Right cardiac atrium (tissue), 5 donors: Measurements from ENCODE around the gene GPR107. TPM values are rescaled to one million over a fixed set of nuclear protein-coding genes. Genes with fewer than 3 reads are reported as not detected.

ENCODE experiments used
- ATAC-seq, 2 donors: fragments of 200-7000 bp; cut with Tn5 transposase; one replicate each; pipeline versions ENCODE4 v1.8.0 to v1.9.1; 2020; ENCODE audit warnings: moderate library complexity in 2 of 2, mild to moderate bottlenecking in 1 of 2
- DNase-seq, 3 donors: peaks; one replicate each; pipeline ENCODE4 v3.0.0-alpha.2; 2020
- H3K27ac ChIP-seq: one replicate; pipeline ENCODE4 v1.5.1; 2013; ENCODE audit warnings: mild to moderate bottlenecking, low read length, control low read depth, moderate library complexity
- H3K27me3 ChIP-seq: one replicate; pipeline ENCODE4 v1.6.1; 2013; ENCODE audit not compliant: control insufficient read depth, insufficient read depth
- H3K4me1 ChIP-seq: one replicate; pipeline ENCODE4 v1.6.1; 2013; ENCODE audit warnings: low read length; ENCODE audit not compliant: control insufficient read depth, insufficient read depth
- H3K4me3 ChIP-seq: one replicate; pipeline ENCODE4 v1.5.1; 2013; ENCODE audit warnings: low read length, control low read depth
- H3K9me3 ChIP-seq: one replicate; pipeline ENCODE4 v1.6.1; 2013; ENCODE audit warnings: low read length; ENCODE audit not compliant: control insufficient read depth
- WGBS: extraction: QIAGEN DNeasy Blood & Tissue Kit; methylation state at CpG from one replicate; pipeline ENCODE4 v1.1.7; 2013; 5-methylcytosine and 5-hydroxymethylcytosine counted together
- intact Hi-C, 4 donors: fragments of 100-400 bp; cut with DNase I; formaldehyde crosslinking; loops; one replicate each; pipeline versions ENCODE4 v1.11.0 to v1.14.0; 2022 to 2023
- polyA plus RNA-seq: library from polyadenylated mRNA; stranded (reverse); fragments of 200-250 nt; gene quantifications from one replicate; pipeline ENCODE4 v1.2.3, GENCODE V29; 2013
- total RNA-seq, 4 donors: library from RNA; stranded (reverse); fragmentation: NEBNext Ultra II Directional; extraction: Animal tissue kit (Norgen Biotek cat#: 25700); gene quantifications; one replicate each; pipeline ENCODE4 v1.2.1, GENCODE V29; 2021
- donor health status: healthy with polysubstance abuse.
- donor health status: DM: no; HTN: yes; CAD: no.
- donor health status: DM: no; HTN: no; CAD: no.
- donor health status: DM: no; HTN: yes; CAD: no; lungs with severe emphysema.
- donor health status: DM: yes; HTN: yes; CAD: no.

GPR107 gene
- total and polyA plus RNA-seq, 5 donors, result 13.1 to 29.5 (median 23.9) TPM

DNA sequence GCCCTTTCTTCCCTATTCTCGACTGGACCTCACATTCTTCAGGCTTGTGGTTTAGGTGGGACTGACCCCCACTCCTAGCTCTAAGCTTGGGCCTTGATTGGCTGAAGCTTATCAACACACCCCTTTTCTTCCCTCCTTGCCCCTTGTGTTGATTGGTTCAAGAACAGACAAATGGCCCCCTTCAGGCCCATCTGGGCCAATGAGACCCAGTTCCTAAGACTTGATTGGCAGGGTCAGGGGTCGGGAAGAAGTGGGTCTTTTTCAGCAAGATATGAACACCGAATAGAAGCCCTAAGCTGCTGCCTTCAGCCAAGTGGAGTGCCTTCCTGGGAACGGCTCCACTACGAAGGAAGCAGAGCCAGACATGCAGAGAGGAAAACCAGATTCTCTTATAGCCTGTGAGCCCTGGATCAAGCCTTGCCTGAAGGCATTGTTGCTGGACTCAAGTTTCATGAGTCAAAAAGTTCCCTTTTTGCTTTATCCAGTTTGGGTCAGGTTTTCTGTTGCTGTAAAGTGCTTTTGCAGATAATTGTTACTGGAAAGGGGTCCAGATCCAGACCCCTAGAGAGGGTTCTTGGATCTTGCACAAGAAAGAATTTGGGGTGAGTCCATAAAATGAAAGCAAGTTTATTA lies 96.1 kb downstream of the GPR107 start:
- no peak for DNase-seq
- no peak overlapping the region for H3K4me3 ChIP-seq
- intact Hi-C loops, result no loop called here
- no peaks in the 10 kb centered on the region for H3K9me3 ChIP-seq
- no peak overlapping the region for H3K27ac ChIP-seq
- no peaks in the 10 kb centered on the region for H3K27me3 ChIP-seq
- 86% methylated on average over 5 of the region's 5 CpGs for WGBS
- H3K4me1 ChIP-seq, result no peaks in the 10 kb centered on the region
- ATAC-seq, result no peak

DNA sequence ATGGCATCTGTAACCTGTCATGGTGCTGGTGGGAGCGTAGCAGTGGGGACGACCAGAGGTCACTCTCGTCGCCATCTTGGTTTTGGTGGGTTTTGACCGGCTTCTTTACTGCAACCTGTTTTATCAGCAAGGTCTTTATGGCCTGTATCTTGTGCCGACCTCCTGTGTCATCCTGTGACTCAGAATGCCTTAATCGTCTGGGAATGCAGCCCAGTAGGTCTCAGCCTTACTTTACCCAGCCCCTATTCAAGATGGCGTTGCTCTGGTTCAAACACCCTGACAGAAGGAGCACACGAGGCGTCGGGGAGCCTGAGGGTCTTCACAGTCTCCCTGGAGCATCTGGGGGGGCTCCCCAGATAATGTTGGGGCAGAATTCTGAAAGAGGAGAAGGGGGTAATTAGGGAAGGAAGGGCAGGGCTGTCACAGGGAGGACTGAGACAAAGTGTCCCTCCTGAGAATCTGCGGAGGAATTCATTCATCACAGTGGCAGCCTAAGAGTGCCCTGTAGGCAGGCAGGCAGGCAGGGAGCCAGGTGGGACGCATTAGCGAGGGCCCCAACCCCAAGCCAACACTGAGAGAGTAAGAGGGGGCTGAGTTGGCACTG lies 97.2 kb downstream of the GPR107 start:
- Histone ChIP-seq H3K4me3 (no peak overlapping the region), H3K4me1 (no peaks in the 10 kb centered on the region), H3K9me3 (no peaks in the 10 kb centered on the region), H3K27ac (no peak overlapping the region), H3K27me3 (no peaks in the 10 kb centered on the region)
- intact Hi-C loops, result no loop called here
- no peak for ATAC-seq
- 80% methylated on average over 14 of the region's 14 CpGs for WGBS
- no peak for DNase-seq

DNA sequence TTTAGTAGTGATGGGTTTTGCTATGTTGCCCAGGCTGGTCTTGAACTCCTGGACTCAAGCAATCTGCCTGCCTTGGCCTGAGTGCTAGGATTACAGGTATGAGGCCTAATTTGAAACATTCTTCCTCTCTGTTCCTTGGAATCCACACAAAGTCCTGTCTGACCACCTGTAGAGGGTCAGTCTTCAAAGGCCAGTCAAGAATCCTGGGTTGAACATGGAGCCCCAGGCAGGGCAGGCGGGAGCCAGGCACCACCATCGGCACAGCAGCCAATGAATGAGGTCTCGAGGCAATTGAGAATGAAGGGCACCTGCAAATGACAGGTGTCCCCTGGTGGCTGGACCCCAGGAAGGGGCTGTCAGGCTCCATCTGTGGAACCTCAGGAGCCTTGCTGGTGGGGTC lies 101.1 kb downstream of the GPR107 start:
- DNase-seq (no peak), ATAC-seq (no peak)
- H3K4me1 ChIP-seq, result no peaks in the 10 kb centered on the region
- intact Hi-C loops, result no loop called here
- no peaks in the 10 kb centered on the region for H3K9me3 ChIP-seq
- H3K4me3 ChIP-seq, result no peak overlapping the region
- no peaks in the 10 kb centered on the region for H3K27me3 ChIP-seq
- WGBS, result 89% methylated on average over 3 of the region's 3 CpGs
- no peak overlapping the region for H3K27ac ChIP-seq

DNA sequence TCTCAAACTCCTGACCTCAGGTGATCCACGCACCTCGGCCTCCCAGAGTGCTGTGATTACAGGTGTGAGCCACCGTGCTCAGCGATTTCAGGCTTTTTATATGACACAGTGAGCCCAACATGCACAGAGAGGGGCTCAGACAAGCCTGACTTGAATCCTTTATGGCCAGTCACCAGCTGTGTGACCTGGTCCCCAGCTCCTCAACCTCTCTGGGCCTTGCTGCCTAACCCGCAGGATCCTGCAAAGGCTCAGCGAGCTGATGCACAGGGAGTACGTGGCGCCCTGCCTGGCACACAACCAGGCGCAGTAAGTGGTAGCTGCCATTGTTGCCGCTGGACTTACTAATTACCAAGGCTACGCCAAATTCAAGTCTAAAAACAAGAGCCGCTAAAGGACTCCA lies 101.9 kb downstream of the GPR107 start:
- intact Hi-C loops, result no loop called here
- WGBS, result 86% methylated on average over 12 of the region's 12 CpGs

DNA sequence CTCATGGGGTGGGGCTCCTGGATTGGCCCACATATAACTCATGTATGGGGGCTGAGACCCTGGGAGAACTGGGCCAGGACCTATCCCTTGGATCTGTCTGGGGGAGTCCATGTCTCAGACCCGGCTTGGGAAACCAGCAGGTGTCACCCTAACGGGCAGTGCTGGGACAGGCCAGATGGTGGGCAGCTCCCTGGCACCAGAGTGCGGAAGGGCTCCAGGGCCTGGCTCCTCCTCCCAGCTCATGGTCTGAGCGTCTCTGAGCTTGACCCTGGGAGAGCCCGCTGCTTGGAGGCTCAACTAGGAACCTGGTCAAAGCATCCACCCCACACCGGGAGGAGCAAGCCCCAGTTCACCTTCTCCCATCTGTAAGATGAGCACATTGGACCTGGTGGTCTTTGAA lies 103.0 kb downstream of the GPR107 start:
- DNase-seq (peak in 2 of 3 donors; percentile 40 to 59), ATAC-seq (peak; percentile 65 to 75)
- intact Hi-C loops, result no loop called here
- Histone ChIP-seq H3K27me3 (no peaks in the 10 kb centered on the region), H3K4me3 (no peak overlapping the region), H3K9me3 (no peaks in the 10 kb centered on the region), H3K4me1 (no peaks in the 10 kb centered on the region), H3K27ac (no peak overlapping the region)
- WGBS, result 45% methylated on average over 6 of the region's 6 CpGs

More for the DNA sequence above, 101.9 kb downstream of the GPR107 start:
- Histone ChIP-seq H3K27ac (no peak overlapping the region), H3K27me3 (no peaks in the 10 kb centered on the region), H3K4me1 (no peaks in the 10 kb centered on the region), H3K4me3 (no peak overlapping the region), H3K9me3 (no peaks in the 10 kb centered on the region)
- ATAC-seq (no peak), DNase-seq (no peak)

DNA sequence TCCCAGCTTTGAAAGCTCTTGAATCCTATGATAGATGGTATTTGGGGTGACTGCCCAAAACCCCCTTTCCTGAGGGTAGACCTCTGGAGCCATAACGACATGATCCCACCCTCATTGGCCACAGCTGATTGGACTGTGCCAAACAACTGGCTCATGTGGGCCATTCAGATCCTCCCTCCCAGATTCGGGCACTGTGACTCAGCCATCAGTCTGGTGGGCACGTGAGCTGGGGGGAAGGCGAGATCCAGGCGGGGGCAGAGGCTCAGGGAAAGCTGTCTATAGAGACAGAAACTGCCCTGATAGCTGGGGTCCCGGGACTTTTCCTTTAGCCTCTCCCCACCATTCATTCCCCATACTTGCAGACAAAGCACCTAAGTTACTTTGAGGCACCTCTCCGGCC lies 103.4 kb downstream of the GPR107 start:
- Histone ChIP-seq H3K4me3 (no peak overlapping the region), H3K9me3 (no peaks in the 10 kb centered on the region), H3K27ac (no peak overlapping the region), H3K4me1 (no peaks in the 10 kb centered on the region), H3K27me3 (no peaks in the 10 kb centered on the region)
- no peak for ATAC-seq
- DNase-seq, result no peak
- intact Hi-C loops, result no loop called here
- 74% methylated on average over 7 of the region's 7 CpGs for WGBS

DNA sequence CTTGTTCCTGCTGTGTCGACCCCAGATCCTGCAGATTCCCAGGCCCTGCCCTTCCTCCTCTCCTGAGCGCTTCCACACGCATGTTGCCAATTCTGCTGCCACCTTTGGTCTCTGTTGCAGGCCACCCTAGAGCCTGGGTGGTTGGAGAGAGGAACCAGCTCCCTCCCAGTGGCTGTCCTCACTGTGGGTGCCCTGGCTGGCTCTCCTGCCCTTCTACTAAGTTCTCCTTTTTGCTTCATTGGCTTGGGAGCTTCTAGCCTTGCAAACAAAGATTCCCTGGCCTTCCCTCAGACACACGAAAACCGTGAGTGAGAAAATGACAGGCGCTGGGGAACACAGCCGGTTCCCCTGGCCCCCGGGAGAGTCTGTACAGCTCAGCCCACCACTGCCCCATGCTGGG lies 104.3 kb downstream of the GPR107 start:
- Histone ChIP-seq H3K27ac (no peak overlapping the region), H3K9me3 (no peaks in the 10 kb centered on the region), H3K4me3 (no peak overlapping the region), H3K4me1 (no peaks in the 10 kb centered on the region), H3K27me3 (no peaks in the 10 kb centered on the region)
- DNase-seq (no peak), ATAC-seq (no peak)
- intact Hi-C loops, result no loop called here
- WGBS, result 84% methylated on average over 8 of the region's 8 CpGs

DNA sequence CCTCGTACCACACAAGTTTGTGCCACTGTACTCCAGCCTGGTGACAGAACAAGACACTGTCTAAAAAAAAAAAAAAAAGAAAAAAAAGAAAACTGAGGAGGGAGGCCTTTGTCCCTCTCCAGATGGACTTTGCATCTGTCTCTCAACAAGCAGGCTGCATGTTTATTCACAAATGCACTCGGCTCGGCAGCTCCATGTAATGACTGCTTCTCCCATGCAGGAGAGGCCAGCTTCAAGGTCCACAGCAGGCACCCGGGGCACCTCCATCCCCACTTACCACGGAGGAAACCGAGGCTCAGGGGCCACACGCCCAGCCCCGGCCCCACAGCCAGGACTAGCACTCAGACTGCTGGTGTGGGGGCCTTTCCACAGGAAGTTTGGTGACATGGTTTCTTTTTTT lies 105.4 kb downstream of the GPR107 start:
- WGBS, result 80% methylated on average over 8 of the region's 8 CpGs
- H3K9me3 ChIP-seq, result no peaks in the 10 kb centered on the region
- no peaks in the 10 kb centered on the region for H3K27me3 ChIP-seq
- intact Hi-C loops, result no loop called here
- H3K4me3 ChIP-seq, result no peak overlapping the region
- ATAC-seq (no peak), DNase-seq (no peak)
- no peak overlapping the region for H3K27ac ChIP-seq
- H3K4me1 ChIP-seq, result no peaks in the 10 kb centered on the region

DNA sequence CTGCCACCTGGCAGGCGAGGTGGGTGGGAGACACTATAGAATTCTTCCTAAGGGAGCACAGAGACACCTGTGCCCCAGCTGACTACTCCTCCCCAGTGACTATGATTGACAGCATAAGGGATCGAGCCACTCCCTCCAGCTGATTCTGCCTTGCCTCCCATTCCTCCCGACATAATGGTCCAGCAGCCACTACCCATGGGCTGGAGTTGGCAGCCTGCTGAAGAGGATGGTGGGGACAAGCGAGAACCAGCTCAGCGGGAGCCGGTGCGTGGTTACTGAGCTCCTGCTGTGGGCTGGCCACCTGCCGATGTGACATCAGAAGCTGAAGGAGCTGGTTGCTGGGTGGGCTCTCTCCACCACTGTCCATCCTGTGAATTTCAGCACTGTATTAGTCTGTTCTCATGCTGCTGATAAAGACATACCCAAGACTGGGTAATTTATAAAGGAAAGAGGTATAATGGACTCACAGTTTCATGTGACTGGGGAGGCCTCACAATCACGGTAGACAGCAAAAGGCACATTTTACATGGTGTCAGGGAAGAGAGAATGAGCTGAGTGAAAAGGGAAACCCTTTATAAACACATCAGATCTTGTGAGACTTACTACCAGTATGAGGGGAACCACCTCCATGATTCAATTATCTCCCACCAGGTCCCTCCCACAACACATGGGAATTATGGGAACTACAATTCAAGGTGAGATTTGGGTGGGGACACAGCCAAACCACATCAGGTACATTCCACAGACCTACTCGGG lies 106.4 kb downstream of the GPR107 start:
- ATAC-seq, result no peak
- 84% methylated on average over 10 of the region's 10 CpGs for WGBS
- intact Hi-C loops, result no loop called here
- Histone ChIP-seq H3K9me3 (no peaks in the 10 kb centered on the region), H3K4me1 (no peaks in the 10 kb centered on the region), H3K27ac (no peak overlapping the region), H3K27me3 (no peaks in the 10 kb centered on the region), H3K4me3 (no peak overlapping the region)
- no peak for DNase-seq

DNA sequence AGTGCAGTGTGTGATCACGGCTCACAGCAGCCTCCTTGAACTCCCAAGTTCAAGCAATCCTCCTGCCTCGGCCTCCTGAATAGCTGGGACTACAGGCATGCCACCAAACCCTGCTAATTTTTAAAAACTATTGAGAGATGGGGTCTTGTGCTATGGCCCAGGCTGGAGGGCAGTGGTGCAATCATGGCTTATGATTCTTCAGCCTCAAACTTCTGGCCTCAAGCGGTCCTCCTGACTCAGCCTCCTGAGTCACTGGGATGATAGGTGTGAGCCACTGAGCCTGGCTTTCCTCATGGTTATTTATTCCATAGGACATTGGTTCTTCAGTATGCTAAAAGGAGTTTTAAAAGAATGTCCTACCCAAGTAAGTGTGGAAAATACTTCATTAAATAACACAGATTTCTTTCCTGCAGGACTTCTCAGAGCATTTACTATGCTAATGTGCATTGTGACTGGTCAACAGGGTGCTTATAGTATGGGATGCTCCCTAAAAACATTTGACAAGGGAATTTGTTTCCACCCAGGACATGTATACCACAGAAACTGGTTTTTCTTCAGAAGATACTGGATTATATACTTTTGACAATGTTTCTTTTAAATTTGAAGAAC lies 107.3 kb downstream of the GPR107 start:
- Histone ChIP-seq H3K4me1 (no peaks in the 10 kb centered on the region), H3K27ac (no peak overlapping the region), H3K9me3 (no peaks in the 10 kb centered on the region), H3K4me3 (no peak overlapping the region), H3K27me3 (no peaks in the 10 kb centered on the region)
- DNase-seq (no peak), ATAC-seq (no peak)
- intact Hi-C loops, result no loop called here
- 96% methylated on average over 3 of the region's 3 CpGs for WGBS

DNA sequence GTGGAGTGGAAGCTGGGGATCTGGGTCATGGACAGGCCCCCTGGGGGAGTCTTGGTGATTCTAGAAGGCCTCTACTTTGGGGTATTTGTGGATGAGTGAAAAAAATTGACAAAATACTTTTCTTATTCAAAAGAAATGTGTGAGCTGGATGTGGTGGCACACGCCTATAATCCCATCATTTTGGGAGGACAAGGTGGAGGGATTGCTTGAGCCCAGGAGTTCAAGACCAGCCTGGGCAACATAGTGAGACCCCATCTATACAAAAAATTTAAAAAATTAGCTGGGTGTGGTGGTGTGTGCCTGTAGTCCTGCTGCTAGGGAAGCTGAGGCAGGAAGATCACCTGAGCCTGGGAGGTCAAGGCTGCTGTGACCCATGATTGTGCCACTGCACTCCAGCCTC lies 111.9 kb downstream of the GPR107 start:
- intact Hi-C loops, result no loop called here
- ATAC-seq, result no peak

More for the DNA sequence above, 111.9 kb downstream of the GPR107 start:
- no peak for DNase-seq
- no peak overlapping the region for H3K27ac ChIP-seq
- no peaks in the 10 kb centered on the region for H3K27me3 ChIP-seq
- WGBS, result 97% methylated on average over 1 of the region's 1 CpG
- H3K4me1 ChIP-seq, result no peaks in the 10 kb centered on the region
- no peaks in the 10 kb centered on the region for H3K9me3 ChIP-seq
- no peak overlapping the region for H3K4me3 ChIP-seq
